Measurements from ENCODE around the gene PRG2. TPM values are rescaled to one million over a fixed set of nuclear protein-coding genes. Genes with fewer than 3 reads are reported as not detected.

Gene PRG2
- total and polyA plus RNA-seq, 9 of the 15 experiments (the other 6 are each of a cell fraction or from before 2014, with no cell fraction given), result 1.8 to 78.0 (median 26.6) TPM

GRCh38 chr11:57358543-57358961, 31.9 kb downstream of the PRG2 start (continued):
- no peak for TF ChIP-seq C11orf30 (IDR thresholded peaks at IDR 0.05; ENCODE audit: low read depth)
- no peak for TF ChIP-seq POLR2AphosphoS2 (IDR thresholded peaks at IDR 0.05; ENCODE audit: low read length)
- TF ChIP-seq FOXA3 (CRISPR knock-in tag; conservative IDR thresholded peaks at IDR 0.05 in 1 of 2, IDR thresholded peaks at IDR 0.05 in 1 of 2), result no peak
- TF ChIP-seq MNT (conservative IDR thresholded peaks at IDR 0.05), result no peak
- no peak for TF ChIP-seq ZBTB11 (CRISPR knock-in tag; IDR thresholded peaks at IDR 0.05)
- no peak for TF ChIP-seq THRA (IDR thresholded peaks at IDR 0.05)
- no peak for TF ChIP-seq ZNF79 (CRISPR knock-in tag; IDR thresholded peaks at IDR 0.05; ENCODE audit: low read depth)
- no peak for TF ChIP-seq NONO (IDR thresholded peaks at IDR 0.05; ENCODE audit: low read depth in 2 of 2, low read length in 1 of 2)
- TF ChIP-seq SNIP1 (IDR thresholded peaks at IDR 0.05; ENCODE audit: low read depth), result no peak
- no peak for TF ChIP-seq POLR2H (tag; IDR thresholded peaks at IDR 0.05; ENCODE audit: low read depth)
- TF ChIP-seq RHOXF2B (CRISPR knock-in tag; conservative IDR thresholded peaks at IDR 0.05), result no peak
- no peak for TF ChIP-seq RB1 (IDR thresholded peaks at IDR 0.05; ENCODE audit: low read depth)
- no peak; the same call in 1 of the 2 replicates for TF ChIP-seq KLF1 (tag; IDR thresholded peaks at IDR 0.05)
- no peak for TF ChIP-seq ZNF232 (CRISPR knock-in tag; IDR thresholded peaks at IDR 0.05)
- TF ChIP-seq ZNF778 (CRISPR knock-in tag; IDR thresholded peaks at IDR 0.05), result no peak
- TF ChIP-seq PTTG1 (tag; IDR thresholded peaks at IDR 0.05; ENCODE audit: low read depth), result no peak
- no peak for TF ChIP-seq PHF21A (IDR thresholded peaks at IDR 0.05; ENCODE audit: borderline replicate concordance, low read depth)
- TF ChIP-seq TEAD1 (CRISPR knock-in tag; IDR thresholded peaks at IDR 0.05), result no peak
- no peak for TF ChIP-seq E4F1 (CRISPR knock-in tag; IDR thresholded peaks at IDR 0.05; ENCODE audit: borderline replicate concordance)

Measured in K562 (cell line).